KMS-11 (cell line): ENCODE results near the gene TDRD10.
A peak's percentile ranks its signal among the peaks of the same experiment; 100 is the strongest.

Experiments used
- H2AFZ ChIP-seq: fragments of 200-600 bp; sonication (generic); 2 replicates; pipeline ENCODE4 v1.6.1; 2016; ENCODE audit warnings: antibody characterized with exemption, mixed run types, low read depth
- H3K27ac ChIP-seq: fragments of 200-600 bp; sonication (generic); 2 replicates; pipeline ENCODE4 v1.6.1; 2016; ENCODE audit warnings: mild to moderate bottlenecking, mixed run types
- H3K27me3 ChIP-seq: fragments of 200-600 bp; sonication (generic); 2 replicates; pipeline ENCODE4 v1.6.1; 2017; ENCODE audit warnings: mild to moderate bottlenecking, low read depth, mixed run types, moderate library complexity; ENCODE audit not compliant: insufficient read depth
- H3K36me3 ChIP-seq: fragments of 200-600 bp; sonication (generic); 2 replicates; pipeline ENCODE4 v1.6.1; 2017; ENCODE audit warnings: mild to moderate bottlenecking, mixed run types; ENCODE audit not compliant: insufficient read depth
- H3K4me1 ChIP-seq: fragments of 200-600 bp; sonication (generic); 2 replicates; pipeline ENCODE4 v1.6.1; 2016; ENCODE audit warnings: mild to moderate bottlenecking, low read depth, mixed run types; ENCODE audit not compliant: poor library complexity, severe bottlenecking
- H3K4me2 ChIP-seq: fragments of 200-600 bp; sonication (generic); 2 replicates; pipeline ENCODE4 v1.7.0; 2016; ENCODE audit warnings: mild to moderate bottlenecking, mixed run types
- H3K4me3 ChIP-seq: fragments of 200-600 bp; sonication (generic); IDR thresholded peaks from 2 replicates; pipeline ENCODE4 v1.6.1; 2017; ENCODE audit warnings: low read depth, low read length, mixed read lengths; ENCODE audit not compliant: insufficient read depth
- H3K79me2 ChIP-seq: fragments of 200-600 bp; sonication (generic); 2 replicates; pipeline ENCODE4 v1.6.1; 2016; ENCODE audit warnings: low read depth, mixed run types; ENCODE audit not compliant: insufficient read depth
- H3K9ac ChIP-seq: fragments of 200-600 bp; sonication (generic); 2 replicates; pipeline ENCODE4 v1.6.1; 2016; ENCODE audit warnings: mild to moderate bottlenecking, mixed run types
- H4K20me1 ChIP-seq: fragments of 200-600 bp; sonication (generic); 2 replicates; pipeline ENCODE4 v1.6.1; 2016; ENCODE audit warnings: mild to moderate bottlenecking, mixed run types; ENCODE audit not compliant: insufficient read depth
- CTCF ChIP-seq: fragments of 200-600 bp; sonication (generic); conservative IDR thresholded peaks from 2 replicates; pipeline ENCODE4 v1.6.1; 2017; ENCODE audit warnings: low read depth, mild to moderate bottlenecking, antibody characterized with exemption, low read length, moderate library complexity, mixed read lengths

Gene TDRD10

GRCh38 chr1:154456631-154457030 is 45.4 kb upstream of the TDRD10 start:
- no peaks in the 10 kb centered on the region for H3K79me2 ChIP-seq
- peaks cover 21% of the 10 kb centered on the region for H3K4me1 ChIP-seq
- H3K4me3 ChIP-seq, result no peak overlapping the region
- H3K36me3 ChIP-seq, result no peaks in the 10 kb centered on the region
- peaks cover 38% of the 10 kb centered on the region for H3K27me3 ChIP-seq
- no peak overlapping the region for H3K27ac ChIP-seq
- H3K9ac ChIP-seq, result no peak overlapping the region
- H4K20me1 ChIP-seq, result no peaks in the 10 kb centered on the region
- H2AFZ ChIP-seq, result no peak overlapping the region
- no peak overlapping the region for H3K4me2 ChIP-seq
- no peak for TF ChIP-seq CTCF

GRCh38 chr1:154459080-154459479 is 42.9 kb upstream of the TDRD10 start:
- Histone ChIP-seq H3K4me3 (no peak overlapping the region), H3K9ac (no peak overlapping the region), H3K27me3 (peaks cover 17% of the 10 kb centered on the region), H3K4me1 (peaks cover 25% of the 10 kb centered on the region), H2AFZ (no peak overlapping the region), H3K27ac (no peak overlapping the region), H3K79me2 (no peaks in the 10 kb centered on the region), H3K36me3 (no peaks in the 10 kb centered on the region), H4K20me1 (no peaks in the 10 kb centered on the region), H3K4me2 (no peak overlapping the region)
- no peak for TF ChIP-seq CTCF

GRCh38 chr1:154460695-154461260 is 41.2 kb upstream of the TDRD10 start:
- Histone ChIP-seq H3K27me3 (peaks cover 13% of the 10 kb centered on the region; the same call in 1 of the 2 replicates), H3K4me2 (no peak overlapping the region), H3K36me3 (no peaks in the 10 kb centered on the region), H3K4me3 (no peak overlapping the region), H3K4me1 (peaks cover 30% of the 10 kb centered on the region), H3K9ac (no peak overlapping the region), H3K79me2 (no peaks in the 10 kb centered on the region), H2AFZ (no peak overlapping the region), H4K20me1 (no peaks in the 10 kb centered on the region), H3K27ac (no peak overlapping the region)
- no peak for TF ChIP-seq CTCF

- TF ChIP-seq CTCF, result no peak
These were observed 38.5 kb upstream of the TDRD10 start for GRCh38 chr1:154463512-154463990.

More at GRCh38 chr1:154463512-154463990, 38.5 kb upstream of the TDRD10 start:
- Histone ChIP-seq H3K4me3 (no peak overlapping the region), H4K20me1 (no peaks in the 10 kb centered on the region), H3K27me3 (peaks cover 17% of the 10 kb centered on the region; the same call in 1 of the 2 replicates), H3K36me3 (no peaks in the 10 kb centered on the region), H3K79me2 (no peaks in the 10 kb centered on the region), H3K4me1 (peaks cover 57% of the 10 kb centered on the region), H2AFZ (peak overlapping the region; percentile 15; the same call in 1 of the 2 replicates), H3K27ac (no peak overlapping the region; the same call in 1 of the 2 replicates), H3K4me2 (peak overlapping the region; percentile 14; the same call in 1 of the 2 replicates), H3K9ac (0 out of 2 replicates have a peak overlapping the region, but pooled peaks have one; percentile 3)
